Spleen (tissue), 7 donors: ENCODE measurements around the gene SLC12A1.

Experiments used
- POLR2A ChIP-seq, 3 donors: fragments of 450-650 bp; IDR thresholded peaks; one replicate each; pipeline ENCODE4 v1.5.1; 2017; ENCODE audit warnings: antibody characterized with exemption in 3 of 3, mild to moderate bottlenecking in 1 of 3
- POLR2AphosphoS5 ChIP-seq, 3 donors: sonication (generic); formaldehyde crosslinking; IDR thresholded peaks; one replicate each; pipeline ENCODE4 v1.5.1; 2017; ENCODE audit warnings: antibody characterized with exemption in 3 of 3
- TF ChIP-seq, protein P1 (sequence below), 11 experiments: fragments of 200-600 bp in 7 of 11; fragments of 450-650 bp in 4 of 11; sonication (generic) in 4 of 11; IDR thresholded peaks in 8 of 11; conservative IDR thresholded peaks in 3 of 11; 1 replicate in 7 of 11; 2 replicates in 4 of 11; pipeline versions ENCODE4 v1.4.0 to v1.8.0; 2016 to 2021; ENCODE audit warnings: antibody characterized with exemption in 11 of 11, inconsistent platforms in 4 of 11, mild to moderate bottlenecking in 1 of 11
- donor health status: DM: no; HTN: no; CAD: no; lungs with moderate emphysema.
- donor health status: DM: no; HTN: no; CAD: no.
- donor health status: DM: no; HTN: no; CAD: no.

GRCh38 chr15:48279608-48280007 lies 73.5 kb downstream of the SLC12A1 start:
- TF ChIP-seq POLR2AphosphoS5 (IDR thresholded peaks at IDR 0.05) (no peak), POLR2A (IDR thresholded peaks at IDR 0.05) (no peak)
- TF ChIP-seq, protein P1, sequence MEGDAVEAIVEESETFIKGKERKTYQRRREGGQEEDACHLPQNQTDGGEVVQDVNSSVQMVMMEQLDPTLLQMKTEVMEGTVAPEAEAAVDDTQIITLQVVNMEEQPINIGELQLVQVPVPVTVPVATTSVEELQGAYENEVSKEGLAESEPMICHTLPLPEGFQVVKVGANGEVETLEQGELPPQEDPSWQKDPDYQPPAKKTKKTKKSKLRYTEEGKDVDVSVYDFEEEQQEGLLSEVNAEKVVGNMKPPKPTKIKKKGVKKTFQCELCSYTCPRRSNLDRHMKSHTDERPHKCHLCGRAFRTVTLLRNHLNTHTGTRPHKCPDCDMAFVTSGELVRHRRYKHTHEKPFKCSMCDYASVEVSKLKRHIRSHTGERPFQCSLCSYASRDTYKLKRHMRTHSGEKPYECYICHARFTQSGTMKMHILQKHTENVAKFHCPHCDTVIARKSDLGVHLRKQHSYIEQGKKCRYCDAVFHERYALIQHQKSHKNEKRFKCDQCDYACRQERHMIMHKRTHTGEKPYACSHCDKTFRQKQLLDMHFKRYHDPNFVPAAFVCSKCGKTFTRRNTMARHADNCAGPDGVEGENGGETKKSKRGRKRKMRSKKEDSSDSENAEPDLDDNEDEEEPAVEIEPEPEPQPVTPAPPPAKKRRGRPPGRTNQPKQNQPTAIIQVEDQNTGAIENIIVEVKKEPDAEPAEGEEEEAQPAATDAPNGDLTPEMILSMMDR (IDR thresholded peaks at IDR 0.05 in 8 of 11, conservative IDR thresholded peaks at IDR 0.05 in 3 of 11), result no peak
